Smooth muscle cell (in vitro differentiated cells): ENCODE results near the gene SECISBP2. TPM values are rescaled to one million over a fixed set of nuclear protein-coding genes. Genes with fewer than 3 reads are reported as not detected.

Experiments used
- DNase-seq: peaks from one replicate; lab custom pipeline; 2025; ENCODE audit not compliant: unreplicated experiment; lab: John Stamatoyannopoulos, UW
- H2AFZ ChIP-seq: fragments of 200-600 bp; sonication (generic); 2 replicates; pipeline ENCODE4 v1.6.0; 2016; ENCODE audit warnings: antibody characterized with exemption, low read depth, mild to moderate bottlenecking
- H3F3A ChIP-seq: fragments of 200-600 bp; sonication (generic); 2 replicates; pipeline ENCODE4 v1.6.0; 2017; ENCODE audit warnings: antibody characterized with exemption, low read depth
- H3K27ac ChIP-seq: fragments of 200-600 bp; sonication (generic); 2 replicates; pipeline ENCODE4 v1.5.1; 2016; ENCODE audit warnings: low read depth, mild to moderate bottlenecking
- H3K27me3 ChIP-seq: fragments of 200-600 bp; sonication (generic); 2 replicates; pipeline ENCODE4 v1.6.1; 2016; ENCODE audit warnings: low read depth, mild to moderate bottlenecking
- H3K36me3 ChIP-seq: fragments of 200-600 bp; sonication (generic); 2 replicates; pipeline ENCODE4 v1.5.1; 2016; ENCODE audit warnings: low read depth
- H3K4me1 ChIP-seq: fragments of 200-600 bp; sonication (generic); 2 replicates; pipeline ENCODE4 v1.5.1; 2016; ENCODE audit warnings: low read depth
- H3K4me2 ChIP-seq: fragments of 200-600 bp; sonication (generic); 2 replicates; pipeline ENCODE4 v1.6.0; 2016; ENCODE audit warnings: mild to moderate bottlenecking
- H3K4me3 ChIP-seq: fragments of 200-600 bp; sonication (generic); 2 replicates; pipeline ENCODE4 v1.5.1; 2016; ENCODE audit warnings: mild to moderate bottlenecking
- H3K79me2 ChIP-seq: fragments of 200-600 bp; sonication (generic); 2 replicates; pipeline ENCODE4 v1.6.0; 2016; ENCODE audit warnings: low read depth, mild to moderate bottlenecking
- H3K9ac ChIP-seq: fragments of 200-600 bp; sonication (generic); 2 replicates; pipeline ENCODE4 v1.6.0; 2016; ENCODE audit warnings: low read depth
- H3K9me3 ChIP-seq: fragments of 200-600 bp; sonication (generic); replicated peaks from 2 replicates; pipeline ENCODE4 v1.5.1; 2016; ENCODE audit warnings: low read depth
- H4K20me1 ChIP-seq: fragments of 200-600 bp; sonication (generic); 2 replicates; pipeline ENCODE4 v1.6.0; 2016; ENCODE audit warnings: low read depth
- WGBS: methylation state at CpG from one replicate; pipeline ENCODE4 v1.1.7; 2016; ENCODE audit warnings: low lambda C conversion rate; 5-methylcytosine and 5-hydroxymethylcytosine counted together
- polyA plus RNA-seq: library from polyadenylated mRNA; unstranded; fragments of >200 nt; fragmentation: Nextera tagmentation; extraction: Ambion mirVana; gene quantifications from 2 replicates; pipeline ENCODE4 v1.2.1, GENCODE V29; 2016
- total RNA-seq: library from RNA; depleted of rRNA; stranded (reverse); fragments of >200 nt; gene quantifications from 2 replicates; pipeline ENCODE4 v1.2.3, GENCODE V29; 2014
- TF ChIP-seq, protein P1 (sequence below): fragments of 200-600 bp; sonication (generic); IDR thresholded peaks from 2 replicates; pipeline ENCODE4 v1.5.1; 2017; ENCODE audit warnings: borderline replicate concordance, mild to moderate bottlenecking, antibody characterized with exemption; ENCODE audit not compliant: insufficient read depth, poor library complexity, severe bottlenecking

SECISBP2 gene
- total and polyA plus RNA-seq, 2 experiments from 2014 or later: 12.2 to 25.1 TPM

DNA sequence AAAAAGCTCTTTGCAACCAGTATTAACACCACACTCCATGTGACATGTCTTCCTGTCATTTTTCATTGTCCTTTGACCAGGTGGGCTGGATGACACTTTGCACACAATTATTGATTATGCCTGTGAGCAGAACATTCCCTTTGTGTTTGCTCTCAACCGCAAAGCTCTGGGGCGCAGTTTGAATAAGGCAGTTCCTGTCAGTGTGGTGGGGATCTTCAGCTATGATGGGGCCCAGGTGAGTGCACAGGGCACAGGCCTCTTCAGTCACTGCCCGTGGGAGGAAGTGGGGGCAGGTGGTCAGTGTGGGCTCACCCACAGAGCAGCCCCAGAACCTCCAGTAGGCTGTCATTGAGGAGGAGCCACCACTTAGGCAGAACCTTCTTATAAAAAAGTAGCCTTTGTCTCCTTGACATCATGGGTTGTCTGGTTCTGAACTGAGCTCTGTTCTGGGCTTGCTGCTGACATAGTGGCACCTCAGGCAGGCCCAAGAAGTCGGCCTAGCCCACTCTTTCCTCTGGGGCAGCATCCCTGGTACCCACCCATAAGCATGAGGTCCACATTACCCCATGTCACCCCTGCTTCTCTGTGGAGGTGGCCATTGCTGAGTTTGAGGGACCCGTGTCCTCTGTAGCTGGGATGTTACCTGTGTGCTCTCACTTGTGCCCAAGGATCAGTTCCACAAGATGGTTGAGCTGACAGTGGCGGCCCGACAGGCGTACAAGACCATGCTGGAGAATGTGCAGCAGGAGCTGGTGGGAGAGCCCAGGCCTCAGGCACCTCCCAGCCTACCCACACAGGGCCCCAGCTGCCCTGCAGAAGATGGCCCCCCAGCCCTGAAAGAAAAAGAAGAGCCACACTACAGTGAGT, 39.3 kb downstream of the SECISBP2 start:
- Histone ChIP-seq H2AFZ (no peak overlapping the region), H3K79me2 (no peaks in the 10 kb centered on the region), H4K20me1 (peaks cover 29% of the 10 kb centered on the region), H3K36me3 (peaks cover 6% of the 10 kb centered on the region), H3K4me2 (no peak overlapping the region), H3K4me1 (no peaks in the 10 kb centered on the region), H3K4me3 (no peak overlapping the region), H3K9ac (no peak overlapping the region), H3K27me3 (no peaks in the 10 kb centered on the region), H3K9me3 (no peaks in the 10 kb centered on the region), H3F3A (no peaks in the 10 kb centered on the region), H3K27ac (no peak overlapping the region)
- DNase-seq: no peak
- TF ChIP-seq, protein P1, sequence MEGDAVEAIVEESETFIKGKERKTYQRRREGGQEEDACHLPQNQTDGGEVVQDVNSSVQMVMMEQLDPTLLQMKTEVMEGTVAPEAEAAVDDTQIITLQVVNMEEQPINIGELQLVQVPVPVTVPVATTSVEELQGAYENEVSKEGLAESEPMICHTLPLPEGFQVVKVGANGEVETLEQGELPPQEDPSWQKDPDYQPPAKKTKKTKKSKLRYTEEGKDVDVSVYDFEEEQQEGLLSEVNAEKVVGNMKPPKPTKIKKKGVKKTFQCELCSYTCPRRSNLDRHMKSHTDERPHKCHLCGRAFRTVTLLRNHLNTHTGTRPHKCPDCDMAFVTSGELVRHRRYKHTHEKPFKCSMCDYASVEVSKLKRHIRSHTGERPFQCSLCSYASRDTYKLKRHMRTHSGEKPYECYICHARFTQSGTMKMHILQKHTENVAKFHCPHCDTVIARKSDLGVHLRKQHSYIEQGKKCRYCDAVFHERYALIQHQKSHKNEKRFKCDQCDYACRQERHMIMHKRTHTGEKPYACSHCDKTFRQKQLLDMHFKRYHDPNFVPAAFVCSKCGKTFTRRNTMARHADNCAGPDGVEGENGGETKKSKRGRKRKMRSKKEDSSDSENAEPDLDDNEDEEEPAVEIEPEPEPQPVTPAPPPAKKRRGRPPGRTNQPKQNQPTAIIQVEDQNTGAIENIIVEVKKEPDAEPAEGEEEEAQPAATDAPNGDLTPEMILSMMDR: no peak
- 97% methylated on average over 8 of the region's 8 CpGs for WGBS

DNA sequence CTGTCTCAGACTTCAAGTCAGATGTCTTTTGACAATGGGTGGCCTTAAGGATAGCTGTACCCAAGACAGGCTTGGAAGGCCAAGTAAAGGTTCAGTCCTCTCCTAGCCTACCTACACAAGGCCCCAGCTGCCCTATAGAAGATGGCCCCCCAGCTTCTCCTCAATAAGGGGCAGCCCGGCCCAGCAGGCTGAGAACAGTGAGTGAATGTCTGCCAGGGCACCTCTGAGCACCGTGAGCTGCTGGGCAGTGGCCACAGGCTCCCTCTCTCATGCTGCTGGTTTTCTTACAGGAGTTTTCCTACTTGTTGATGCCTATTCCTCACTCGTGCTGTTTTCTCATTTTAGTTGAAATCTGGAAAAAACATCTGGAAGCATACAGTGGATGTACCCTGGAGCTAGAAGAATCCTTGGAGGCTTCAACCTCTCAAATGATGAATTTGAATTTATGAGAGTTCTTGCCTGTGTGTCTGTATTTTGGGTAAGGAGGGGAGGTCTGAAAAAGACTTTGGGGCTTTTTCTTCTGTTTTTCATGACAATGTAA, 40.1 kb downstream of the SECISBP2 start:
- Histone ChIP-seq H4K20me1 (peaks cover 20% of the 10 kb centered on the region), H3K79me2 (no peaks in the 10 kb centered on the region), H3K9ac (no peak overlapping the region), H3K4me1 (no peaks in the 10 kb centered on the region), H3K27ac (no peak overlapping the region), H3K9me3 (no peaks in the 10 kb centered on the region), H3K36me3 (peaks cover 5% of the 10 kb centered on the region), H3F3A (no peaks in the 10 kb centered on the region), H2AFZ (no peak overlapping the region), H3K4me3 (no peak overlapping the region), H3K4me2 (no peak overlapping the region), H3K27me3 (no peaks in the 10 kb centered on the region)
- WGBS: 91% methylated on average over 3 of the region's 3 CpGs
- DNase-seq: no peak
- TF ChIP-seq, protein P1: no peak

DNA sequence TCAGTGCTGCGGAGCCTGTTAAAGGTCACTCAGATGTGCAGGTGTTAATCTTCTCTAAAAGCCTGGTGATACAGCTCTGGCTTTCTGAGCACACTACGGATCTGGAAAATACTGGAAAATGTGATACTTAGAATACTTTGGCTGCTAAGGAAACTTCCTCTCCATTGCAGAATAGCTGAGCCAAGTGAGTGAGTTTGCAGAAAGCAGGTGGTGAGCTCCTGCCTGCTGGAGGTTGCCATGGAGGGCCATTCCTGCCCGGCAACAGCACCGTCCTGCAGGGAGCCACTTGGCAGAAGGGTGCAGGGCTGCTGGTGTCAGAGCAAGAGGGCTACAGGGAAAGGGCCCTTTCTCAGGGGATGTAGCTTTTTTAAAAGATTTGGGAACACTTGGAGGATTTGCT, 40.7 kb downstream of the SECISBP2 start:
- peaks cover 15% of the 10 kb centered on the region for H4K20me1 ChIP-seq
- H3K9me3 ChIP-seq: no peaks in the 10 kb centered on the region
- no peaks in the 10 kb centered on the region for H3K4me1 ChIP-seq
- no peak overlapping the region for H3K4me3 ChIP-seq
- H3K4me2 ChIP-seq: no peak overlapping the region
- no peaks in the 10 kb centered on the region for H3K79me2 ChIP-seq
- no peak overlapping the region for H3K9ac ChIP-seq
- DNase-seq: no peak
- H3K36me3 ChIP-seq: no peaks in the 10 kb centered on the region
- H2AFZ ChIP-seq: no peak overlapping the region
- H3K27ac ChIP-seq: no peak overlapping the region
- 92% methylated on average over 4 of the region's 4 CpGs for WGBS
- H3K27me3 ChIP-seq: no peaks in the 10 kb centered on the region
- TF ChIP-seq, protein P1: no peak
- H3F3A ChIP-seq: no peaks in the 10 kb centered on the region
